IMR-90 (cell line): Measurements from ENCODE around the gene AMFR. TPM values are rescaled to one million over a fixed set of nuclear protein-coding genes. Genes with fewer than 3 reads are reported as not detected.

Experiments
- ATAC-seq: fragments of 200-7000 bp; cut with Tn5 transposase; 2 replicates; pipeline ENCODE4 v1.9.1; 2020; ENCODE audit warnings: low read depth, mild to moderate bottlenecking, moderate library complexity
- BruUV-seq: library from RNA; stranded (reverse); fragments of 400-500 nt; replicated peaks from 2 replicates; lab custom pipeline; 2021; lab: Mats Ljungman, UMichigan
- CTCF ChIA-PET: fragments of 300-600 bp; formaldehyde crosslinking; extraction: SDS; loops from one replicate; lab custom pipeline; 2021; ENCODE audit warnings: antibody characterized with exemption; lab: Yijun Ruan, JAX
- POLR2A ChIA-PET: fragments of 300-600 bp; sonication (Branson Sonifier 250); formaldehyde crosslinking; loops from one replicate; lab custom pipeline; 2022; ENCODE audit warnings: antibody characterized with exemption; ENCODE audit not compliant: unreplicated experiment; lab: Charles Lee
- DNase-seq: peaks from one replicate; pipeline ENCODE4 v3.0.0; 2013
- H2AFZ ChIP-seq: replicated peaks from 2 replicates; pipeline ENCODE3; 2013; ENCODE audit warnings: low read length, mild to moderate bottlenecking; ENCODE audit not compliant: poor library complexity
- H2AK5ac ChIP-seq: 2 replicates; pipeline ENCODE4 v1.6.1; 2013; ENCODE audit warnings: low read depth, low read length, inconsistent platforms
- H2AK9ac ChIP-seq: replicated peaks from 2 replicates; pipeline ENCODE3; 2013; ENCODE audit warnings: mild to moderate bottlenecking, low read depth, low read length, moderate library complexity; ENCODE audit not compliant: poor library complexity
- H2BK120ac ChIP-seq: 2 replicates; pipeline ENCODE4 v1.6.1; 2013; ENCODE audit warnings: low read depth, low read length, inconsistent platforms
- H2BK15ac ChIP-seq: 3 replicates; pipeline ENCODE4 v1.6.1; 2013; ENCODE audit warnings: low read depth, low read length, inconsistent platforms
- H2BK20ac ChIP-seq: 2 replicates; pipeline ENCODE4 v1.6.1; 2013; ENCODE audit warnings: low read depth, mild to moderate bottlenecking, inconsistent platforms, low read length, moderate library complexity
- H2BK5ac ChIP-seq: 2 replicates; pipeline ENCODE4 v1.6.1; 2013; ENCODE audit warnings: mild to moderate bottlenecking, low read depth, low read length, inconsistent platforms; ENCODE audit not compliant: poor library complexity, severe bottlenecking
- H3K14ac ChIP-seq: replicated peaks from 2 replicates; pipeline ENCODE4 v1.6.1; 2013; ENCODE audit warnings: low read depth, low read length, inconsistent platforms
- H3K18ac ChIP-seq: 2 replicates; pipeline ENCODE4 v1.6.1; 2013; ENCODE audit warnings: low read depth, low read length, control low read depth
- H3K23ac ChIP-seq: 2 replicates; pipeline ENCODE4 v1.6.1; 2013; ENCODE audit warnings: low read depth, low read length, inconsistent platforms
- H3K27ac ChIP-seq: 2 replicates; pipeline ENCODE4 v1.5.1; 2013; ENCODE audit warnings: mild to moderate bottlenecking, control low read depth, low read length; ENCODE audit not compliant: insufficient read depth
- H3K27me3 ChIP-seq: 2 replicates; pipeline ENCODE4 v1.6.1; 2013; ENCODE audit warnings: low read length; ENCODE audit not compliant: control insufficient read depth, insufficient read depth
- H3K36me3 ChIP-seq: 2 replicates; pipeline ENCODE4 v1.6.1; 2013; ENCODE audit warnings: low read length, mixed read lengths; ENCODE audit not compliant: control insufficient read depth, insufficient read depth
- H3K4ac ChIP-seq: 2 replicates; pipeline ENCODE4 v1.6.1; 2013; ENCODE audit warnings: low read depth, low read length, inconsistent platforms
- H3K4me1 ChIP-seq: 2 replicates; pipeline ENCODE4 v1.6.1; 2013; ENCODE audit warnings: low read length, mixed read lengths; ENCODE audit not compliant: control insufficient read depth, insufficient read depth
- H3K4me2 ChIP-seq: 2 replicates; pipeline ENCODE4 v1.6.1; 2013; ENCODE audit warnings: low read depth, mild to moderate bottlenecking, control low read depth, low read length, moderate library complexity
- H3K4me3 ChIP-seq: 2 replicates; pipeline ENCODE4 v1.5.1; 2013; ENCODE audit warnings: low read depth, mild to moderate bottlenecking, control low read depth, low read length, moderate library complexity; ENCODE audit not compliant: insufficient read depth
- H3K56ac ChIP-seq: 2 replicates; pipeline ENCODE4 v1.6.1; 2013; ENCODE audit warnings: low read length, inconsistent platforms; ENCODE audit not compliant: insufficient read depth; ENCODE audit errors: extremely low read depth
- H3K79me1 ChIP-seq, 2 experiments: 2 replicates each; pipeline ENCODE4 v1.6.1; 2013; ENCODE audit warnings: low read length in 2 of 2, inconsistent platforms in 1 of 2, low read depth in 1 of 2
- H3K9ac ChIP-seq: 2 replicates; pipeline ENCODE4 v1.6.1; 2013; ENCODE audit warnings: low read depth, low read length, control low read depth
- H3K9me1 ChIP-seq: 2 replicates; pipeline ENCODE4 v1.6.1; 2013; ENCODE audit warnings: low read length, inconsistent platforms; ENCODE audit not compliant: insufficient read depth
- H3K9me3 ChIP-seq: 2 replicates; pipeline ENCODE4 v1.6.1; 2013; ENCODE audit warnings: low read length; ENCODE audit not compliant: control insufficient read depth, insufficient read depth
- H4K20me1 ChIP-seq: 2 replicates; pipeline ENCODE4 v1.6.1; 2013; ENCODE audit warnings: low read length, inconsistent platforms; ENCODE audit not compliant: insufficient read depth
- H4K5ac ChIP-seq: 2 replicates; pipeline ENCODE4 v1.6.1; 2013; ENCODE audit warnings: mild to moderate bottlenecking, low read depth, low read length, control low read depth
- H4K8ac ChIP-seq, 2 experiments: 2 replicates each; pipeline ENCODE4 v1.6.1; 2013; ENCODE audit warnings: low read depth in 2 of 2, low read length in 2 of 2, control low read depth in 1 of 2, inconsistent platforms in 1 of 2
- H4K91ac ChIP-seq: 2 replicates; pipeline ENCODE4 v1.6.1; 2013; ENCODE audit warnings: low read depth, low read length, inconsistent platforms; ENCODE audit not compliant: insufficient read depth
- CTCF ChIP-seq: conservative IDR thresholded peaks from 2 replicates; pipeline ENCODE4 v1.5.1; 2012; ENCODE audit warnings: mild to moderate bottlenecking, low read depth, low read length, improper control_type of control experiment
- ELK1 ChIP-seq: fragments of 150-350 bp; IDR thresholded peaks from 2 replicates; pipeline ENCODE4 v1.6.1; 2016; ENCODE audit warnings: low read depth, mild to moderate bottlenecking, low read length, moderate library complexity, borderline replicate concordance
- FOS ChIP-seq: fragments of 150-350 bp; IDR thresholded peaks from 2 replicates; pipeline ENCODE4 v1.6.1; 2016; ENCODE audit warnings: low read depth, low read length
- MAFK ChIP-seq: IDR thresholded peaks from 2 replicates; pipeline ENCODE4 v1.6.1; 2012; ENCODE audit warnings: low read depth, low read length, improper control_type of control experiment
- MAZ ChIP-seq: IDR thresholded peaks from 2 replicates; pipeline ENCODE4 v1.6.1; 2012; ENCODE audit warnings: low read depth, mild to moderate bottlenecking, low read length, improper control_type of control experiment, moderate library complexity, borderline replicate concordance
- MXI1 ChIP-seq: IDR thresholded peaks from 2 replicates; pipeline ENCODE4 v1.6.1; 2012; ENCODE audit warnings: low read depth, mild to moderate bottlenecking, low read length, moderate library complexity, borderline replicate concordance
- POLR2A ChIP-seq: IDR thresholded peaks from 2 replicates; pipeline ENCODE4 v1.6.1; 2012; ENCODE audit warnings: mild to moderate bottlenecking, low read depth, low read length
- RAD21 ChIP-seq: IDR thresholded peaks from 2 replicates; pipeline ENCODE4 v1.6.1; 2012; ENCODE audit warnings: low read length, improper control_type of control experiment
- SMC3 ChIP-seq: fragments of 150-350 bp; IDR thresholded peaks from 2 replicates; pipeline ENCODE4 v1.6.1; 2016; ENCODE audit warnings: low read depth, mild to moderate bottlenecking, antibody characterized with exemption, low read length, moderate library complexity
- WGBS, 2 experiments: methylation state at CpG; one replicate each; pipeline versions ENCODE4 v1.1.5 to v1.1.7; 2013; ENCODE audit warnings: missing lambda C conversion rate in 2 of 2; ENCODE audit not compliant: insufficient read length in 1 of 2; ENCODE audit errors: extremely low coverage in 2 of 2; 5-methylcytosine and 5-hydroxymethylcytosine counted together
- dilution Hi-C: fragments of 300-500 bp; cut with HindIII; formaldehyde crosslinking; loops from one replicate; pipeline ENCODE4 v1.14.3; 2018; ENCODE audit warnings: low sequenced_read_pairs; ENCODE audit not compliant: unreplicated experiment
- in situ Hi-C: fragments of 300-500 bp; cut with MboI; formaldehyde crosslinking; loops from 3 replicates; pipeline ENCODE4 v1.14.3; 2019; ENCODE audit warnings: low sequenced_read_pairs, inconsistent platforms, mixed read lengths
- intact Hi-C: fragments of 100-400 bp; cut with micrococcal nuclease; formaldehyde crosslinking; loops from 2 replicates; pipeline ENCODE4 v1.10.0; 2022
- polyA plus RNA-seq, 3 experiments: library from polyadenylated mRNA; depleted of rRNA; stranded (reverse); fragments of >200 nt; gene quantifications; 2 replicates each; pipeline ENCODE4 v1.2.3, GENCODE V29; 2012; ENCODE audit warnings: low replicate concordance in 1 of 3
- total RNA-seq: library from RNA; depleted of rRNA; stranded (reverse); fragments of >200 nt; gene quantifications from 2 replicates; pipeline ENCODE4 v1.2.3, GENCODE V29; 2012

AMFR gene
- total and polyA plus RNA-seq, 2 of the 4 experiments (the other 2 are of a cell fraction): 60.7 to 216 TPM

- peaks cover 2% of the 10 kb centered on the region; the same call in 1 of the 2 replicates for H3K27me3 ChIP-seq
- H3K23ac ChIP-seq: no peak overlapping the region
- ChIA-PET CTCF (interaction anchor here (1.6 to 1.9 kb wide), 2 partner anchors 24 to 369 kb away, joined by 3 to 7 read pairs; no protein-coding TSS in a partner anchor), POLR2A (interaction anchor here (0.6 kb wide), 1 partner anchor 23 kb away, joined by 3 read pairs; no protein-coding TSS in a partner anchor)
- H3K4ac ChIP-seq: no peak overlapping the region
- H3K9me3 ChIP-seq: no peaks in the 10 kb centered on the region
- no peaks in the 10 kb centered on the region for H3K36me3 ChIP-seq
- H4K91ac ChIP-seq: no peak overlapping the region
- peak overlapping the region; percentile 82 for H2AK9ac ChIP-seq
- peak overlapping the region; percentile 79 for H2AFZ ChIP-seq
- H3K14ac ChIP-seq: no peak overlapping the region
- no peaks in the 10 kb centered on the region for H3K4me1 ChIP-seq
- dilution Hi-C loops: no loop called here
- peak; percentile 46 for TF ChIP-seq SMC3
- TF ChIP-seq CTCF: peak; percentile 47
- no peak for TF ChIP-seq MAFK
- TF ChIP-seq POLR2A: no peak
- TF ChIP-seq MAZ: no peak
- peak; percentile 52 for TF ChIP-seq RAD21
- TF ChIP-seq FOS: no peak
- TF ChIP-seq MXI1: no peak
- TF ChIP-seq ELK1: no peak
- no peak overlapping the region for H3K56ac ChIP-seq
- no peak overlapping the region for H3K27ac ChIP-seq
- no peak overlapping the region for H2BK5ac ChIP-seq
- ATAC-seq (peak; percentile 93), DNase-seq (peak; percentile 45)
- no peak overlapping the region for H3K4me3 ChIP-seq
- H4K5ac ChIP-seq: no peak overlapping the region
- intact Hi-C loops: loop anchor here (1.0 kb wide), 3 partner anchors 24 to 370 kb away; no protein-coding TSS in a partner anchor
- no peak overlapping the region for H2BK20ac ChIP-seq
- WGBS, 2 experiments: 80% methylated on average over 1 of the region's 16 CpGs; no CpG with 5 or more reads in 1 of the 2 experiments
- H3K9me1 ChIP-seq: no peaks in the 10 kb centered on the region; the same call in 1 of the 2 replicates
- no peak overlapping the region for H2BK15ac ChIP-seq
- H4K8ac ChIP-seq: no peak overlapping the region
- no TSS peak for BruUV-seq
- H2AK5ac ChIP-seq: no peak overlapping the region
- no peak overlapping the region for H3K4me2 ChIP-seq
- H3K79me1 ChIP-seq: no peaks in the 10 kb centered on the region
- no peaks in the 10 kb centered on the region for H4K20me1 ChIP-seq
- H2BK120ac ChIP-seq: no peak overlapping the region
- no peak overlapping the region for H3K18ac ChIP-seq
- no peak overlapping the region for H3K9ac ChIP-seq
- in situ Hi-C loops: no loop called here
These were observed 92.8 kb downstream of the AMFR start for GRCh38 chr16:56332464-56333079.
